SHP77 treated with DMSO at 0.1 percent for 48 hours (cell line): ENCODE measurements around the gene DGAT2.
"Not testable (repeated sequence)": the region's sequence is repeated elsewhere in the genome, so short reads cannot be mapped to it uniquely, and the experiment has no call there.

Experiments used
- DNase-seq: peaks from one replicate; lab custom pipeline; 2025; lab: John Stamatoyannopoulos, UW

The DGAT2 gene

GRCh38 chr11:75768112-75768908 is at the start of gene DGAT2:
TSS of gene DGAT2 (plus strand) at chr11:75768778. CDS start at chr11:75768992, 214 bp downstream.
- peak; percentile 61 for DNase-seq

- DNase-seq: no peak
Measured at GRCh38 chr11:75719340-75720239, 49.0 kb upstream of the DGAT2 start.

- DNase-seq: no peak
Measured at GRCh38 chr11:75720639-75721038, 47.9 kb upstream of the DGAT2 start.

- no peak for DNase-seq
Measured at GRCh38 chr11:75721852-75722668, 46.5 kb upstream of the DGAT2 start.

GRCh38 chr11:75722669-75723042 is 45.9 kb upstream of the DGAT2 start:
- DNase-seq: no peak

DNA sequence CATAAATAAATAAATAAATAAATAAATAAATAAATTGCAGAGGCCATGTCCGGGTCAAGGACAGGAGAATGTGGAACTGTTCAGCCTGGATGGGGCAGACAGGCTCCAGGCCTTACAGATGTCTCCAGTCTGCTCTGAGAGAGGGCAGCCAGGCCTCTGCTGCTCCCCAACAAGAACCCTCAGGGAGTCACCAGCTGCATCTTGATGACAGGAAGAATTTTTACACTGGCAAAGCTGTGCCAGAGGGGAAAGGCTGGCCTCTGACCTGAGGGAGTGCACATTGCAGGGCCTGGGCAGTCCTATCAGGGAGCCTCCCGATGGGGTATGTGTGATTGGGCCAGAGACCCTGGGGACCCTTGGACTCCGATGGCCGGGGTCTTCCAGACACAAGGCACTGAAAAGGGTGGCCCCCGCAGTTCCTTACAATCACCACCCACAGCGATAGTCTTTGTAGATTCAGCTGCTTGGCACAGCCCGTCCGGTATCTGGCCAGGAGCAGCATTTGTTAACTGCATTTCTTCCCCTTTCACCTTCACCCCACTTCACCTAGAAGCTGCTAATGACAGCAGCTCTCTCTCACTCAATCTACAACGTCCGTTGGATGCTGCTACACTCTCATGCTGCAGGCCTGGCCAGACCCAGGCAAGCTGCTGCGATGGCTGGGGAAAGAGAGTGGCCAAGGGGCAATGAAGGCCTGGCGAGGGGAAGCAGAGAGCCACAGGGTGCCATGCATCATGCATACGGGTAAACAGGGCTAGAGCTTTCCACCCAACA is 42.8 kb upstream of the DGAT2 start:
- no peak for DNase-seq

GRCh38 chr11:75728992-75729391 is 39.6 kb upstream of the DGAT2 start:
- DNase-seq: no peak

DNA sequence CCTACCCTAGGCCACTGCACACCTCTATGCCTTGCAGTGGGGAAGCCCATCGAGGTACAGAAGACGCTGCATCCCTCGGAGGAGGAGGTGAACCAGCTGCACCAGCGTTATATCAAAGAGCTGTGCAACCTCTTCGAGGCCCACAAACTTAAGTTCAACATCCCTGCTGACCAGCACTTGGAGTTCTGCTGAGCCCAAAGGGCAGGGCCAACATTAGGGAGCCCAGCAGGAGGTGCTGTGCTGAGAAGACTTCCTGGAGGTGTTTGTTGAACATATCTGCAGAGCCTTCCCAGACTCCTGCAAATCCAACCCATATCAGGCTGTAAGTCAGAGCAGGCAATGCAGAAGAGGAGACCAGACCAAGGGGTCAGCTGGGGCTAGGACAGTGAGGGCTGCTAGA is 37.5 kb upstream of the DGAT2 start:
- no peak for DNase-seq

DNA sequence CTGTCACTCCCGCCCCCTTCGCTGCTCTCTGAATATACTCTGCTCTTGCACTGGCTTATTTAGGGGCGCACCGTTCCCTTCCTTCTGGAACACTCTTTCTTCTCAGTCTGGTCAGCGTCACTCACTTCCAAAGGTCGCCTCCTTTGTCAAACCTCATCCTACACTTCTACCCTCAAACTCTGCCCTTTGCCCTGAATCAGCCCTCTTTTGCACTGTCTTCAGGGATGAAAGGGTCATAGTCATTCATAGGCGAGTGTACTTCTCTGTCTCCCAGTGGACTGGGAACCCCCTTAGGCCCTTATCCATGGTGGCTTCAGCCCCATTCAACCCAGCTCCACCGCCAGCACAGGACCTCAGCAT is 35.5 kb upstream of the DGAT2 start:
- DNase-seq: no peak

- no peak for DNase-seq
Measured at GRCh38 chr11:75733431-75734107, 35.0 kb upstream of the DGAT2 start.

DNA sequence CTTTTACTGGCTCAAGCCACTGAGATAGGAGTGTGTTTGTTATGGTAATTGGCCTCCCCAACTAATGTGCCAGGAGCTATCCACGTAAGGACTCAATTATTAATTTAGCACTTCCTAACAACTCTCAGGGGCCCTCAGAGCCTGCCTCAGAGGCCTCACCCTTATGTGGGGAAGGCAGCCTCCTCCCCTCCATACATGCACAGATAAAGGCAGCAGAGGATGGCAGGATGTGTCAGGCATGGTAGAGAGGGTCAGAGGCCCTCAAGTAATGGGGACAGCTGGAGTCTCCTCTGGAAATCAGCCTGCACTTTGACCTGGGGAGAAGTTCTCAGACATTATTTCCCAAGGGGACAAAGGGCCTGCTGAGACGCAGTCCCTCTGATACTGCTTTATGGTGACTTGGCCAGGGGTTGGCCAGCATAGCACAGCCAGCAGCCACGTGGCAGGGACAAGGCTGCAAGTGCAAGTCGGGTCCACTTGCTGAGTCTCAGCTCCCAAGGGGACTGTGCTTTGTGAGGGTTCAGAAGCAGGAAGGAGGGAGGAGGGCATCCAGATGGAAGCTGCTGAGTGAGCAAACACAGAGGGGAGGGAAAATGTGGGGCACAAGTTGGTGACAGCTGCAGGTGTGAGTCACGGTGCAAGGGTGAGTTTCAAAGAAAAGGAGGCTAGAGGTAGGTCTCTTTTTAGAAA is 33.9 kb upstream of the DGAT2 start:
- no peak for DNase-seq

DNA sequence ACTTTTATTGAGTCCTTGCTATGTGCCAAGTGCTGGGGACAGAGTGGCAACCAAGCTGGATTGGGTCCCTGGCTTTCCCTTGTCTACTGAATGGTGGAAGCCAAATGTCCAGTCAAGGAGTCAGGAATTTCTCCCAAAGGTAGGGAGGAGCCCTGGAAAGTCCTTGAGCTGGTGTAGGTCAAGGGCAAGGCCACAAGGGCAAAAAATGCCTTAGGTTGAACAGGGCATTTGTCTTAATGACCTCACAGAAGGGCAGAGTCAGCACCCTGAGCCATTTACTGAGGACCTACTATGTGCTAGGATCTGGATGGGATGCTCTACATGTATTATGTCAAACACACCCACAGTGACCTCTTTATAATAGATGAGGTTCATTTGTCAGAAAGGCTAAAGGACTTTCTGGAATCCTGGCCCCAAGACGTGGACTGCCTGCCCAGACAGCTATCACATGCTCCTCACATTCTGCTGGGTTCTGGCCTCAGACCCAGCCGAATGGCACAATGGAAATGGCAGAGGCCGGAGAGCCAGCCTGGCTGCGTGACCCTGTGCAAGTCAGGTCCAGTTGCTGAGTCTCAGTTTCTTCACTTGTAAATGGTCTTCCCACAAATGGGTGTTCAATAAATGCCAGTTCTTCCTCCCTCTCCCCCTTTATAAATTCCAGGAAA is 33.3 kb upstream of the DGAT2 start:
- DNase-seq: no peak

GRCh38 chr11:75737314-75737713 is 31.3 kb upstream of the DGAT2 start:
- no peak for DNase-seq

- no peak for DNase-seq
Measured at GRCh38 chr11:75740681-75741080, 27.9 kb upstream of the DGAT2 start.

GRCh38 chr11:75743159-75743558 is 25.4 kb upstream of the DGAT2 start:
- DNase-seq: not testable (repeated sequence)

- DNase-seq: no peak
Measured at GRCh38 chr11:75743711-75744563, 24.6 kb upstream of the DGAT2 start.

GRCh38 chr11:75745807-75746206 is 22.8 kb upstream of the DGAT2 start:
- DNase-seq: no peak

DNA sequence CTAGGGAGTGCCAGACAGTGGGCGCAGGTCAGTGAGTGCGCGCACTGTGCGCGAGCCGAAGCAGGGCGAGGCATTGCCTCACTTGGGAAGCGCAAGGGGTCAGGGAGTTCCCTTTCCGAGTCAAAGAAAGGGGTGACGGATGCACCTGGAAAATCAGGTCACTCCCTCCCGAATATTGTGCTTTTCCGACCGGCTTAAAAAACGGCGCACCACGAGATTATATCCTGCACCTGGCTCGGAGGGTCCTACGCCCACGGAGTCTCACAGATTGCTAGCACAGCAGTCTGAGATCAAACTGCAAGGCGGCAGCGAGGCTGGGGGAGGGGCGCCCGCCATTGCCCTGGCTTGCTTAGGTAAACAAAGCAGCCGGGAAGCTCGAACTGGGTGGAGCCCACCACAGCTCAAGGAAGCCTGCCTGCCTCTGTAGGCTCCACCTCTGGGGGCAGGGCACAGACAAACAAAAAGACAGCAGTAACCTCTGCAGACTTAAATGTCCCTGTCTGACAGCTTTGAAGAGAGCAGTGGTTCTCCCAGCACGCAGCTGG is 19.8 kb upstream of the DGAT2 start:
- not testable (repeated sequence) for DNase-seq

DNA sequence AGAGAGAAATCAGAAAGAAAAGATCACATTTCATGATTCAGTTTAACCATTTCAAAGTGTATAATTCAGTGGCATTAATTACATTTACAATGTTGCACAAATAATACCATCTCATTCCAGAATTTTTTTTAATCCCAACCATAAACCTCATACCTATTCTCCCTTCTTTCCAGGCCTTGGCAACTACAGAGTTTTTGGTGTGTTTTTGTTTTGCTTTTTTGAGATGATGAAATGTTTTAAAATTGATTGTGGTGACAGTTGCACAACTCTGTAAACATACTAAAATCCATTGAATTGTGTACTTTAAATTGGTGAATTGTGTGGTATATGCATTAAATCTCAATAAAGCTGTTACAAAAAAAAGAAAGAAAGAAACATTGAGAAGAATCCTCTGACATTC is 13.6 kb upstream of the DGAT2 start:
- DNase-seq: not testable (repeated sequence)
